Activated T-cell treated with anti-CD3 and anti-CD28 coated beads for 48 hours (primary cell): Measurements from ENCODE around the gene PRKG1.
"Not testable (repeated sequence)": the region's sequence is repeated elsewhere in the genome, so short reads cannot be mapped to it uniquely, and the experiment has no call there.

ENCODE experiments used
- DNase-seq: peaks from one replicate; pipeline ENCODE4 v3.0.0-alpha.2; 2020; ENCODE audit warnings: low read depth

Gene PRKG1

DNA sequence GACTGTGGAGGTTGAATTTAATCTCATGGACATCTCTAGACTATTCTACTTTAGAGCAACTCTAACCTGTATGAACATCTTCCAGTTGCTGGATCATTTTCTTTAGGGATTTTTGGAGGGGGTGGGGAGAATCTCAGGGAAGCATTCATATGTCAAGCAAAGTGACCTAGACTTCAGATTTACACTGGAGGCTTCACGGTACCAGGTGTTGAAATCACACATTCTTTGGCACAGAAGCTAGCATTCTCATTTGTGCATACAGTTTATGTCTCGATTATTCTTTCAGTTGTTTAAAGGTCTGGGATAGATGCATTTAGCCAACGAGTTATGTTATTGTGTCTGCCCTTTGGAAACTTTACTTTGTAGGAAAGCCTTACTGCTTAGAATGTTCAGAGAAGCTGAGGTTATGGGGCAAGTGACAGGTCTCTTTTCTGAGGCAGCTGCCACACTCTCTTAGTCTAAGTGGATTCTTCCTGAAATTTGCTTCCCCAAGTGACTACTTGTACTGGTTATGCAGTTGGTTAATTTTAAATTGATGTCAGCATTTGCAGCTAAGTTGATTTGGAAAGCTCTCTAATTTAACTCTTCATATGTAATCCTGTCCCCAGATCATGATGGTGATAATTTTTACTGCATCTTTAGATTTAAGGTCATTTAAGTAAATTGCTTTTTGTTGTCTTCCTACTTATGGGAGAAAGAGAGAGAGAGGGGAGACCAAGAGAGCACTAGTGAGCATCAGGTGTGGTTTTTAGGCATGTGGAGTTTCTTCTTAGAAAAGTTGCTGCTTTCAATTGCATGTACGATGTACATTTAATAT is 153.8 kb downstream of the PRKG1 start:
- no peak for DNase-seq

- DNase-seq = no peak
Measured at GRCh38 chr10:51228714-51229100, 154.4 kb downstream of the PRKG1 start.

DNA sequence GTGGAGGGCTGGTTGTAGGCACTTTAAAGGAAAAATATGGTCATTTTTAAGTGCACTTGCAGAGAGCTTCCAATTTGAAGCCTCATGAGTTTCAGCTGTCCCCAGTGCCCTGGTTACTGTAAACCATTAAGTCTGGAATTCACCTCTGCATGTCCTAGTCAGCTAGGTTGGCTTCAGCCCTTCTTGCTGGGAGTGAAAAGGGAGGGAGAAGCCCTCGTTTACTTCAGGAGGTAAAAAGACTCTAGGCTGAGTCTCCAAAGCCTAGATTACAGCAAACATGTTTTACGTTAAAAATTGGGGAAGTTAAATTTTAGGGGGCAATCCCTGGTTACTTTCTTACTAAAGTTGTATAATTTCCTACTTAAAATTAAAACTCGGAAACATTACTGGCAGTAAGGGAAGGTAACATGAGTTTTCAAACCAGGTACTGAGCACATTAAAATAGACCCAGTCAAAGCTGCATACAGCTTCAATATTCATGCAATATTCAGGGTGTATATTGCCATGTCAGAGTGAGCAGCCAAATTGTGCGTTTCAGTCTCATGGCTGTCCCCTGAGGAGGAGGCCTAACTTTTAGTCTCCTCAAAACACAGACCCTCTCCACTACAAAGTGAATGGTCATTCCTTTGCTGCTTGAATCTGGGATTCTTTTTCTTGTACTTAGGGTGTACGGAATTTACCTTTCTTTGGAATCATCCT is 156.7 kb downstream of the PRKG1 start:
- no peak for DNase-seq

GRCh38 chr10:51231754-51232153 is 157.5 kb downstream of the PRKG1 start:
- no peak for DNase-seq

GRCh38 chr10:51233337-51234100 is 159.2 kb downstream of the PRKG1 start:
- no peak for DNase-seq

- no peak for DNase-seq
Measured at GRCh38 chr10:51235865-51236264, 161.6 kb downstream of the PRKG1 start.

- no peak for DNase-seq
Measured at GRCh38 chr10:51239006-51239405, 164.7 kb downstream of the PRKG1 start.

DNA sequence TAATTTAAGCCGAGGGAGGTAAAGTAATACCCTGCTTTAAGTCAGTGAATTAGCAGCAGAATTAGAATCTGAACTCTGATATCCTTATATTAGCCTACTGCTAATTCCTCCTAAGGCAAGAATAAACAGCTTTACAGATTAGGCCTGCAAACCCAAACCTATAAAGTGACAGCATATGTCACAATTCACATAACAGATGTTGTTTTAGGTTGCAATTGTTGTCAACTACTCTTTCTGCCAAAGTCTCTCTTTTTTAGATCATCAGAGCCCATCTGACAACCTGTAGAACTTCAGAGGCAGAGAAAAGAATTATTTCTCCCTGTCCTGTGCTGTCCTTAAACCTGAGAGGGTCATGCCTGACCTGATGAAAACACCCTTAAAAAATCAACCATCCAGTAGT is 167.2 kb downstream of the PRKG1 start:
- DNase-seq = no peak

DNA sequence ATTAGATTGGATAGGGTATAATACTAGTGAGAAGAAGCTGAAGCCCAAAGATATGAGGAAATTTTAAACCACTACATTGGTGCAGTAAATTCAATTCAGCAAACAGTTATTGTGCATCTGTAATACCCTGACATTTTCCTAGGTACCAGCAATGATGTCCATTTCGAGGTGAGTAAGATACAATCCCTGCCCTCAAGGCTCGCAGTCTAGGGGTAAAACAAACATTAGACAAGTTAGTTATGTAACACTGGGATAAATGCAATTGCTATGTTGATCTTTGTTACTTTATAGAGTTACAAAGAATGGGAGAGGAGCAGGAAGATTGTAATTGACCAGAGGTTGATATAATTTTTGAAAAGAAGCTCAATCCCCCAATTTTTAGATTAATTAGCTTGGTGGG is 168.1 kb downstream of the PRKG1 start:
- no peak for DNase-seq

DNA sequence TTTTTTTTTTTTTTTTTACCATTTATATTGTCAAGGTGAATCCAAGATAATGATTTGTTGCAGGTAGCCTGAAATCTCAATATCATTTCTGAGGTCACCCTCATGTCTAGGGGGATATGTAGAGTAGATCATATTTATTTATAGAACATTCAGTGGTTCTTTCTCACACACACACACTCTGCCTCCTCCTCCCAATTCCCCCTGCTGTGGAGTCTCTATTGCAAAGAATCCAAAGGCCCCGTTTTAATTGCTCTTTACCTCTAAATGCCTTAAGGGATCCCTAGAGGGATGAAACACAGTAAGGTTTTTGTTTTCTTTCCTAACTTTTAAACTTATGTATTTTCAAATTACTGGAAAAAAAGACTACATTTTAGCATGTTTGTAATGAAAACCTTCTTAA is 170.0 kb downstream of the PRKG1 start:
- no peak for DNase-seq

GRCh38 chr10:51244748-51245490 is 170.6 kb downstream of the PRKG1 start:
- no peak for DNase-seq

- DNase-seq = no peak
Measured at GRCh38 chr10:51246156-51246555, 171.9 kb downstream of the PRKG1 start.

DNA sequence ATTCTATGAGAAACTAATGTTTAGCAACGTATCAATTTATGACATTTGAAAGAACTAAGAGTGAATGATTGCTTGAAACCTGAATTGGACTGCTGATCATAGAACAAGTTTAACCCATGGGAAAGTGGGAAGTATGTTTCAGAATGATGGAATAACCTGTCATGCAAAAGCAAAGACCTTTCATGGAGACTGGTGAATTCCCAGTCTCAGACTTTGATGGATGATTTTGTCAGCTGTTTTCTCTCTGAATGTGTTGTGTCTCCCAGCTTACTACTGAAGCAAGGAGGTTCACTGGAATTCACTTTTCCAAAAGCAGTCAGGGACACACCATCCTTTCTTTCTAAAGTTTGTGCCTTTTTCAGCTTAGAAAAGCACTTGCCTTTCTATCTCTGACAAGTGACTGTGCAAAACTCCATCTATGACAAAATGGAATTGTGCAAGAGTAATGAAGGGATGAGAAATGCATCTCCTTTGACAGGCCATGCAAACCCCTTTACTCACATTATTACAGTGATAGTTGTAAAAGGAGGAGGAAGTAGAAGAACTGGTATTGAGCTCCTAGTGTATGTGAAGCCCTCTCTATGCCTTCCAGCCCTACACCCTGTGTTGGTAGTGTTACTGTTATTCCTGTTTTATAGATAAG is 176.1 kb downstream of the PRKG1 start:
- DNase-seq = no peak

DNA sequence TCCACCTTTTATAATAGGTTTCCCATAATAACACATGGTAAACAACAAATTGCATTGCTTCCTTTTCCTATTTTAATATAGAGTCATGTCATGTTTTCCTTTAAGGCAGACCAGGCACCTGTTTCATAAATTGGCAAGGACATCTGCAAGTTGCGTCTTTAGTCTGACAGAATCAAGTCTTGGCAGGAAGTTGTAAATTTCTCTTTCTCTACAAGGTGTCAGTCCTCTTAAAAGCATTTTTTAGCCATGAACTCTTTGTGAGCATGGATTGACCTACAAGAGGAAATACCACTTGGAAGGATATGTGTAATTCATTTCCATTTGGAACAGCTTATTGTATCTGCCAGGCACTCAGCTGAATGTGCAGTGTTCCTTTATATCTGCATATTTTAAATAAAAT is 176.8 kb downstream of the PRKG1 start:
- no peak for DNase-seq

DNA sequence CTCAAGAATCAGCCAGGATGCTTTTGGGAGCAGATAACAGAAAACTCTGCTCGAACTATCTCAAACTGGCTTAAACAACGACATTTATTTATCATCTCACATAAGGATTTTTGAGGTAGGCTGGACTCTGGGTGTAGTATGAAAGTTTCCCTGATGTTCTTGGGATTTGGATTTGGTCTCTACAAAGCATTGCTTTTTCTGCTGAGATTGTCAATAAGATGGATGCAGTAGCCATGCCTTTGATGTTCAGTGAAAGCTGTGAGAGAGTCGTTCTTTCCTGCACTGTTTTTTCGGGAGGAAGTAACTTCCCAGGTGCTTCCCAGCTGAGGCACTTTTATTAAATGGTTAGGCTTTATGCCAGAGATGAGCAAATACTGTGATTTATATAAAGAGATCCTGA is 181.1 kb downstream of the PRKG1 start:
- no peak for DNase-seq

DNA sequence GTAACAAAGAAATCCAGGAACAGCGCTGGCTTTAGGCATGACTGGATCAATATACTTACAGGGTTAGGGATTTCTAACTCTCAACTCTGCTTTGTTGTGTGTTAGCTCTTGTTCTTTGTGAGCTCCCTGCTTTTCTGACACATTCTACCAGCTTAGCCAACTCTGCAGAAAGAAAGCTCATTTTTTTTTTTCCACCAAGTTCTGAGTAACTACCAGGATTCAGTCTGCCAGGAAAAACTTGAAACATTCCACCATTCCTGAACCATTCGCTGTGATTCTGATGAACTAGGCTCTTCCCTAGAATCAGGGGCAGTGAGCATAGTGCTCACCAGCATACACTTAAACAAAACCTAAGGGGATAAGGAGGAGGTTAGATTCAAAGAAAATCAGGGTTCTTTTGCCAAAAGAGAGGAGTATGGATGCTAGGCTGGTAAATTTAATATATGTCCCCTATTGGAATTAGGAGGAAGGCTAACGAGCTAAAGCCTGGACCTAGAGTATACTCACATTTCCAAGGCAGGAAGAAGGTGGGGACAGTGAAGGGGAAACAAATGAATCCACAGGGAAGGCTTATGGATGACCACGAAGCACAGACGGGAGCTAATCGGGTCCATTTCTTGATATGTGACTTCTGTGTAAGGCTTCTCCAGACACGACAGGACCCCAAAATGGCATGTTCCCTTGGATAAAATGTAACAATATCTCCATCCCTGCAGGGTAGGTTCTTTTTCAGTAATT is 183.4 kb downstream of the PRKG1 start:
- no peak for DNase-seq

DNA sequence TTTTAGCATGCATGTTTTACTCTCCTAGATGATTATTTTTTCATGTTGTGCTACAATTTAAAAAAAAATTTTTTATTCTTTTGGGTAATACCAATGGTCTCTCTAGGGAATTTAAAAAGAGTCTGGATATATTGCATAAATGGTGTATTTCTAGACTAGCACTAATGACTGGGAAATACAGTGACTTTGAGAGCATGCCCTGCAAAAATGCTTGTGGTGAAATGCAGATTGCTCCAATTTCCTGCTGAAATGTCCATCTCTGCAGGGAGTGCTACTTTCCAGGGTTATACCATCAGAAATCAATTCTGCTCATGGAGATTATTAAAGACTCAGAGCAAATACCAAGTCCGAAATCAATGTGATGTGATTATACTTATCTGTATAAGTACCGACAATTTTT is 186.1 kb downstream of the PRKG1 start:
- DNase-seq = no peak

DNA sequence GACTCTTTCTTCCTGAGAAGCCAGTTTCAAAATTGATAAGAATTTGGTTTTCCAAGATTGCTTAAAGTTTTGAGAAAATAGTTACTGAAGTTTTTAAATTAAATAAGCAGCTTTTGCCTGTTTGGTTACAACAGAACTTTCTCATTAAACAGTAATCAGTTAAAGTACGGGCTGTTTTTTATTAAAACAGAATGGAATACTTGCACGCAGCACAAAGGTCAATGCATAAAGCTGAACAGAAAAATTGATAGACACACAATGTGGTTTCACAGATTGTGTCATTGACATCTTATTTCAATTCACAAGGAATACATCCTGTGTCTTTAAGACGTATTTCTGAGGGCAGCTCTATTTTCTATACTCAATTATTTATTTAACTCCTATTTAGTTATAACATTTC is 192.2 kb downstream of the PRKG1 start:
- no peak for DNase-seq

DNA sequence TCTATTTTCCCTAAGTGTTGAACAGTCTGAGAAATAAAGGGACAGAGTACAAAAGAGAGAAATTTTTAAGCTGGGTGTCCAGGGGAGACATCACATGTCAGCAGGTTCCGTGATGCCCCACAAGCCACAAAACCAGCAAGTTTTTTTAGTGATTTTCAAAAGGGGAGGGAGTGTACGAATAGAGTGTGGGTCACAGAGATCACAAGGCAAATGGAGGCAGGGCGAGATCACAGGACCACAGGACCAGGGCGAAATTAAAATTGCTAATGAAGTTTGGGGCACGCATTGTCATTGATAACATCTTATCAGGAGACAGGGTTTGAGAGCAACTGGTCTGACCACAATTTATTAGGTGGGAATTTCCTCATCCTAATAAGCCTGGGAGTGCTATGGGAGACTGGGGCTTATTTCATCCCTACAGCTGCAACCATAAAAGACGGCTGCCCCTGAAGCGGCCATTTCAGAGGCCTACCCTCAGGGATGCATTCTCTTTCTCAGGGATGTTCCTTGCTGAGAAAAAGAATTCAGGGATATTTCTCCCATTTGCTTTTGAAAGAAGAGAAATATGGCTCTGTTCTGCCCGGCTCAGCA is 193.8 kb downstream of the PRKG1 start:
- not testable (repeated sequence) for DNase-seq

DNA sequence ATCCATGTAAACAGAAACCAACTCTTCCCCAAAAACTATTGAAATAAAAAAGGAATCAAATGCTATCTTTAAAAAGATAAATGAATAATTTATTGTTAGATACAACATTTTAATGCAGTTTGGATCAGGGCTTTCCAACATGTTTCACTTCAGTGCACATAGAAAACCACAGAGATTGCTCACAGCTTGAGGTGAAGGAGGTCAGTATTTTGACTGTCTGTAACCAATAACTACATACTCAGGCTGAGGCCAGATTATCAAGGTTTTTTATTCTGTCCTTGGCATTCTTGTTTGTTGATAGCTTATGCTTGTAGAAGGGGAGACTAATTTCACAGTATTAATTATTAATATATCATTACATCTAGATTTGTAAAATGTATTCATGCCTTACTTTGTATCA is 195.5 kb downstream of the PRKG1 start:
- DNase-seq = no peak
